ENCODE data around the gene CUEDC2.

- no peak for TF ChIP-seq CTCF (IDR thresholded peaks at IDR 0.05)
- no peak for TF ChIP-seq POLR2A (IDR thresholded peaks at IDR 0.05)
Observed at GRCh38 chr10:102479651-102480050, 47.3 kb upstream of the CUEDC2 start.

Measured in transverse colon (tissue), 3 donors.